AG04450 (cell line): ENCODE results near the gene CHAF1A. TPM values are rescaled to one million over a fixed set of nuclear protein-coding genes. Genes with fewer than 3 reads are reported as not detected.
A peak's percentile ranks its signal among the peaks of the same experiment; 100 is the strongest.

Experiments used
- CTCF ChIA-PET: fragments of 300-600, 350-600 bp; formaldehyde crosslinking; extraction: SDS; loops from one replicate; lab custom pipeline; 2022; ENCODE audit warnings: antibody characterized with exemption, inconsistent platforms; lab: Charles Lee
- POLR2A ChIA-PET: fragments of 350-600 bp; formaldehyde crosslinking; extraction: SDS; loops from one replicate; lab custom pipeline; 2021; ENCODE audit warnings: antibody characterized with exemption, inconsistent platforms; lab: Yijun Ruan, JAX
- DNase-seq: peaks from one replicate; pipeline ENCODE4 v3.0.0-alpha.2; 2011; ENCODE audit warnings: low read depth, low spot score
- H3K27ac ChIP-seq: one replicate; pipeline ENCODE4 v1.5.1; 2012; ENCODE audit warnings: low read depth, low read length, control low read depth
- H3K27me3 ChIP-seq: one replicate; pipeline ENCODE4 v1.6.0; 2012; ENCODE audit warnings: low read length; ENCODE audit not compliant: control insufficient read depth, insufficient read depth
- H3K4me3 ChIP-seq: 2 replicates; pipeline ENCODE4 v1.5.1; 2011; ENCODE audit warnings: mild to moderate bottlenecking, low read depth, low read length, control low read depth
- H3K9me3 ChIP-seq: 2 replicates; pipeline ENCODE4 v1.5.1; 2012; ENCODE audit warnings: low read length; ENCODE audit not compliant: control insufficient read depth, insufficient read depth
- polyA plus RNA-seq: library from polyadenylated mRNA; depleted of rRNA; stranded (reverse); fragments of >200 nt; gene quantifications from 2 replicates; pipeline ENCODE4 v1.2.3, GENCODE V29; 2011
- TF ChIP-seq, protein P1 (sequence below): IDR thresholded peaks from 2 replicates; pipeline ENCODE4 v1.5.1; 2011; ENCODE audit warnings: low read depth, low read length, control low read depth, inconsistent platforms

The CHAF1A gene
- polyA plus RNA-seq, 1 experiment: 5.0 TPM

- ChIA-PET CTCF (no interaction called here), POLR2A (no interaction called here)
- no peaks in the 10 kb centered on the region for H3K27me3 ChIP-seq
- TF ChIP-seq, protein P1, sequence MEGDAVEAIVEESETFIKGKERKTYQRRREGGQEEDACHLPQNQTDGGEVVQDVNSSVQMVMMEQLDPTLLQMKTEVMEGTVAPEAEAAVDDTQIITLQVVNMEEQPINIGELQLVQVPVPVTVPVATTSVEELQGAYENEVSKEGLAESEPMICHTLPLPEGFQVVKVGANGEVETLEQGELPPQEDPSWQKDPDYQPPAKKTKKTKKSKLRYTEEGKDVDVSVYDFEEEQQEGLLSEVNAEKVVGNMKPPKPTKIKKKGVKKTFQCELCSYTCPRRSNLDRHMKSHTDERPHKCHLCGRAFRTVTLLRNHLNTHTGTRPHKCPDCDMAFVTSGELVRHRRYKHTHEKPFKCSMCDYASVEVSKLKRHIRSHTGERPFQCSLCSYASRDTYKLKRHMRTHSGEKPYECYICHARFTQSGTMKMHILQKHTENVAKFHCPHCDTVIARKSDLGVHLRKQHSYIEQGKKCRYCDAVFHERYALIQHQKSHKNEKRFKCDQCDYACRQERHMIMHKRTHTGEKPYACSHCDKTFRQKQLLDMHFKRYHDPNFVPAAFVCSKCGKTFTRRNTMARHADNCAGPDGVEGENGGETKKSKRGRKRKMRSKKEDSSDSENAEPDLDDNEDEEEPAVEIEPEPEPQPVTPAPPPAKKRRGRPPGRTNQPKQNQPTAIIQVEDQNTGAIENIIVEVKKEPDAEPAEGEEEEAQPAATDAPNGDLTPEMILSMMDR: no peak
- no peaks in the 10 kb centered on the region for H3K9me3 ChIP-seq
- H3K27ac ChIP-seq: no peak overlapping the region
- no peak overlapping the region for H3K4me3 ChIP-seq
- no peak for DNase-seq
These were observed 6.9 kb downstream of the CHAF1A start for GRCh38 chr19:4409123-4409933.

DNA sequence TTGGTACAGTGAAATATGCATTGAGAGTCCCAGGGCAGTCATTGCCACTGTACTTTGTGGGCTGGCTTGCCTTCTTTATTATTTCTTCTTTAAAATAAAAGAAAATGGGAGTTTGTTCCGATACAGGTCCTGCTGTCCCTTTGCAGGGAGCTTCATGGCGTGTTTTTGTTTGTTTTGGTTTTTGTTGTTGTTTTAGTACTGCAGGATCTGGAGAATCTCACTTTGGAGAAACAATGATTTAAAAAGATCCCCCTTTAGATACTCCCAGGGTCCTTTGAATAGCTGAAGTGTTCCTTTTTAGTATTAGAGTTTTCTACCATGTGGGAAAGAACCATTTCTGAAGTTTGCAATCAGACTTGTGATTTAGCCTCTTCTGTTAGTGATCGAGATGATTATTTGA lies 11.1 kb downstream of the CHAF1A start:
- Histone ChIP-seq H3K9me3 (no peaks in the 10 kb centered on the region), H3K27ac (no peak overlapping the region), H3K27me3 (no peaks in the 10 kb centered on the region), H3K4me3 (no peak overlapping the region)
- POLR2A ChIA-PET: interaction anchor here (0.7 to 1.2 kb wide), 4 partner anchors 10 to 113 kb away, joined by 3 to 8 read pairs (median 4); no protein-coding TSS in a partner anchor
- CTCF ChIA-PET: interaction anchor here (0.6 to 8.2 kb wide), 3 partner anchors 9 to 13 kb away, joined by 3 to 50 read pairs (median 4); partner anchors contain the start of gene SH3GL1
- no peak for DNase-seq
- TF ChIP-seq, protein P1: no peak

DNA sequence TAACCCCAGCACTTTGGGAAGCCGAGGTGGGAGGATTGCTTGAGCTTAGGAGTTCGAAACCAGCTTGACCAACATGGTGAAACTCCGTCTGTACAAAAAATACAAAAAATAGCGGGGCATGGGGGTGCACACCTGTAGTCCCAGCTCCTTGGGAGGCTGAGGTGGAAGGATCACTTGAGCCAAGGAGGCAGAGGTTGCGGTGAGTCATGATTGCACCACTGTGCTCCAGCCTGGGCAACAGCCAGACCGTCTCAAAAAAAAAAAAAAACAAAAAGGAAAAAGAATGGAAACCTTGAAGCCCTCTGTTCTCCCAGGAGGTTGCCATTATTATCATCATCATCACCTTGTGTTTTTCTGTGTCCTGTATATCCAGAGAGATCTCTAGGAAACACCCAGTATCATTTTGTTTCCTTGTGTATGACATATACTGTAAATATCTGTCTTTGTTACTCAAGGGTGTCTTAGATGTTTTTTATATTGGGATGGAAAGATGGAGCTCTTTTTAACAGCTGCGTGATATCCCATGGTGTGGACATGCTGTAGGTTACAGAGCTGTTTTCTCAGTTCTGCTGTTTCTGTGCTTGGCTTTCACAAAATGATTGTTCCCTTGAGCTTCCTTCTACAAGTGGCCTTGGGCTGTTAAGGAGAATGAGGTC lies 11.8 kb downstream of the CHAF1A start:
- DNase-seq: no peak
- no peaks in the 10 kb centered on the region for H3K27me3 ChIP-seq
- TF ChIP-seq, protein P1: no peak
- ChIA-PET CTCF (interaction anchor here (0.8 to 8.2 kb wide), 4 partner anchors 10 to 33 kb away, joined by 3 to 50 read pairs (median 4); partner anchors contain the start of gene SH3GL1), POLR2A (interaction anchor here (0.6 to 1.4 kb wide), 9 partner anchors 10 to 194 kb away, joined by 3 to 8 read pairs (median 4); partner anchors contain the start of genes CHAF1A and HDGFL2)
- H3K4me3 ChIP-seq: peak overlapping the region; percentile 29; the same call in 1 of the 2 replicates
- H3K27ac ChIP-seq: peak overlapping the region; percentile 62
- H3K9me3 ChIP-seq: no peaks in the 10 kb centered on the region

GRCh38 chr19:4414800-4415321 lies 12.4 kb downstream of the CHAF1A start:
- ChIA-PET CTCF (interaction anchor here (0.8 to 8.2 kb wide), 6 partner anchors 9 to 33 kb away, joined by 3 to 50 read pairs (median 4); partner anchors contain the start of genes CHAF1A and SH3GL1), POLR2A (interaction anchor here (0.6 to 1.4 kb wide), 8 partner anchors 10 to 194 kb away, joined by 3 to 8 read pairs (median 4); partner anchors contain the start of genes CHAF1A and HDGFL2)
- no peak for DNase-seq
- TF ChIP-seq, protein P1: no peak
- H3K4me3 ChIP-seq: peak overlapping the region; percentile 31
- no peaks in the 10 kb centered on the region for H3K27me3 ChIP-seq
- H3K27ac ChIP-seq: peak overlapping the region; percentile 62
- H3K9me3 ChIP-seq: no peaks in the 10 kb centered on the region
